NCI-H1417 (cell line): ENCODE data around the gene RBM46.

Experiments
- DNase-seq, 3 experiments: peaks; one replicate each; lab custom pipeline; 2025; lab: John Stamatoyannopoulos, UW

RBM46 gene, protein sequence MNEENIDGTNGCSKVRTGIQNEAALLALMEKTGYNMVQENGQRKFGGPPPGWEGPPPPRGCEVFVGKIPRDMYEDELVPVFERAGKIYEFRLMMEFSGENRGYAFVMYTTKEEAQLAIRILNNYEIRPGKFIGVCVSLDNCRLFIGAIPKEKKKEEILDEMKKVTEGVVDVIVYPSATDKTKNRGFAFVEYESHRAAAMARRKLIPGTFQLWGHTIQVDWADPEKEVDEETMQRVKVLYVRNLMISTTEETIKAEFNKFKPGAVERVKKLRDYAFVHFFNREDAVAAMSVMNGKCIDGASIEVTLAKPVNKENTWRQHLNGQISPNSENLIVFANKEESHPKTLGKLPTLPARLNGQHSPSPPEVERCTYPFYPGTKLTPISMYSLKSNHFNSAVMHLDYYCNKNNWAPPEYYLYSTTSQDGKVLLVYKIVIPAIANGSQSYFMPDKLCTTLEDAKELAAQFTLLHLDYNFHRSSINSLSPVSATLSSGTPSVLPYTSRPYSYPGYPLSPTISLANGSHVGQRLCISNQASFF

DNA sequence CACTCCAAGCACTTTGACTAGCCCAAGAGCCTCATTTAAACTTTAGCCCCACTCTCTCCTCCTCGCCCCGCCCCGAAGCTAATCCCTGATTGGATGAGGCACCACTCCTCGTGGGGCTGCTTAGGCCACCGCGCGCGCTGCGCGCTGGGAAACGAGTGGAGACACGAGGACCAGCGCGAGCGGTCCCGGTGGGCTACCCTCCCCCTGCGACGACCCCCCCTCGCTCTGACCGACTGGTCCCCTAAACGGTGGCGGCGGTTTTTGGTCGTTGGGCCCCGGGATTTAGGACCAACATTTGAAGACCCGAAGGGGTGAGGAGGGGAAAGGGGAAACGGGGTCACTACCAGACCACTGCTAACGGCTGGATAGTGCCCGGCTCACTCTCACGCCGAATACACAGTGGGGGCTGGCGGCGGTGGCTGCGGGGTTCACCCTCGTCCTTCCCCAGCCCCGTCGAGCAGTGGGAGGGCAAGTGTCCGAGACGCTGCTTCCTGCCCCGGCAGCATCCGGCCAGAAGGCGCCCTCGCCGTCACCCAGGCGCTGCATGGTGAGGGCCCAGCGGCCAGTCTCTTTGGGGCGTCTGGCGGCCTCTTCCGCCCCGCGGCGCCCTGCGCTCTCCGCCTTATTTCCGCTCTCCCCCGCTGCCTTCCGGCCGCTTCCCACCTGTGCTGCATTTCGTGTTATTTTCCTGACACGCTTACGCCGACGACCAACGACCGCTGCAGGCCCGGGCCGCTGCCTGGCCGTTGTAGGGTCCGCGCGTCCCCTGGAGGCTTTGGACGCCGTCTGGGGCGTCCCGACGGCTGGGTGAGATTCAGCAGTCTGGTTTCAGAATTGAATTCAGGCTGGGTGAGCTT lies at the start of gene RBM46:
TSS of gene RBM46 (plus strand) at position 147 of the 857 bp plus-strand sequence. CDS start 15,481 bp downstream, outside the sequence.
- no peak for DNase-seq

DNA sequence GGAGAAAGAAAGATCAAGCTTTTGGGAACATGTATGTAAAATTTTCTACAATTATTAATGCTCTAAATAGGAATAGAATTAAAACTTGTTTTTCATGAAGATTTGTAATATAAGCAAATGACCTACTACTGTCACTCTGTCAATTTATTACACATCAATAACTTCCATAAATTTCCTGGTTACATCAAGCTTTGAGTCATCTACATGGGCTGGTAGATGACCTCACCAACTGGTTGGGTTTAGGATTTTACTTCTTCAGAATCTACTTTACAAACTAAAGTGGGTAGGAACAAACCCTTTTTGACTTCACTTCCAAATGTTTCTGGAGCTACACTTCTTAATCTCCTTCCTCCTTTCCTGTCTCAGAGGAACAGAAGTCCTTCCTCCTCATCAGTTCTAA lies 49.3 kb upstream of the RBM46 start:
- DNase-seq: no peak

DNA sequence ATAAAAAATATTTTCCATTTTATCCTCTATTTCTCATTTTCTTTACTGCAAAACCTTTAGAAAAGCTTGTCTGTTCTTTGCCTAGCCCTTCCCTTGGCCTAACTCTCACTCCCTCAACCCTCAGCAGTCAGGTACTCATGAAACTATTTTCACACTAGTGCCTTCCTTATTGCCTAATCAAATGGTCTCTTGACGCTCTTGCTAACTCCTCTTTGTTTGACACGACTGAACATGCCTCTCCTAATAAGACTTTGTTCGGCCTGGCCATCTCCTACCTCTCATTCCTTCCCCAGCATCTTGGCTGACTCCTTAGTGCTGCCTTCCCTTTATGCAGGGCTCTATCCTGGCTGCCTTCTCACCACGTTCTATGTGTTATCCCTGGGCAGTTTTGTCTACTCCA lies 48.4 kb upstream of the RBM46 start:
- no peak for DNase-seq

DNA sequence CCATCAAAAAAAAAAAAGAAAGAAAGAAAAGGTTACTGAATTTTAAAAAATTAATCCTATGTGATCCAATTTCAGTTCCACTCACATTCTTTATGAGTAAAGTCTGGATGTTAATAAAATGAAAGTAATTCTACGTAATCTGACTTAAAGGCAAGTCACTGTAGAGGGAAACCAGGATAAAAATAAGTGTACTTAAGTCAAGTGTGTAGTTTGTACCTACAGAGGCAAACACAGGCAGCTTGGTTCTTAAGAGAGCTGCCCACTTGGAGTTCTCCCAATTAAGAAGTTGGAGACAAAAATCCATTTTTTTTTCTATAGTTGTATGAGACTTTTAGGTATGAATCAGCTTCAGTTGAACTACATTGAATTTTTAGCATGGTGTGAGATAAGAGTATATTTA lies 44.3 kb upstream of the RBM46 start:
- no peak for DNase-seq

DNA sequence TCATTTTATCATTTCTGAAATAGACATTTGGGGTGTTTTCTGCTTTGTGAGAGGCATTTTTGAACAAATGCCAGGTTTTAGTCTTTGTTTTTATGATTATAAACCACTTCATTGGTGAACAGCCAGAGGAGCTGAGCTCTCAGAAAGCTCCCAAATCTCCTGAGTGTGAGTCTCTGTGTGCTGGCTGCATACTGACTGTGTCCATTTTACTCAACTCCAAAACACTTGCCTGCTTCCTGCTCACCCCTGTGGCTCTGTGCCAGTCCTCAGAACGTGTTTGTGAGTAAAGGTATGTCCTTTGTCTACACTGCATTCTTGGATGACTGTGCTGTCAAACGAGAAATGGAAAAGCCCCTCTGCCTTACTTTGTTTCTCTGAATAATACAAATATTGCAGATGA lies 42.6 kb upstream of the RBM46 start:
- no peak for DNase-seq

DNA sequence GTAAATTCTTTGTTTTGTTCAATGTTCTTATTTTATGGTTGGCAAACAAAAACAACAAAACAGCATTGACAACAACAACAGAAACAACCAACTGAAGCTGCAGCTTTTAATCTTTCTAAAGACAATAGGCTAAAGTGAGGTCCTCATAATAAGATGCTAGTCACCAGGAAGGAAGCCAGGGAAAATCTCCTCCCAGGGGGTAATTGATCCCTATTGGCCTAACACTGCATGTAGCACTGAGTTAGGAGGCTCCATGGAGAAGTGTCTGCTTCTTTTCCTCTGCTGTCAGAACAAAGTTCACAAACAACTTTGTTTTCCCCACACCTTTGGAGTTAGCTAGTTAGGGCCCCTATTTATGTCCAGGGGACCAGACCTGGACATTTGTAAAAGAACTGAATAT lies 42.0 kb upstream of the RBM46 start:
- peak in 1 of 3 experiments; percentile 20 for DNase-seq

DNA sequence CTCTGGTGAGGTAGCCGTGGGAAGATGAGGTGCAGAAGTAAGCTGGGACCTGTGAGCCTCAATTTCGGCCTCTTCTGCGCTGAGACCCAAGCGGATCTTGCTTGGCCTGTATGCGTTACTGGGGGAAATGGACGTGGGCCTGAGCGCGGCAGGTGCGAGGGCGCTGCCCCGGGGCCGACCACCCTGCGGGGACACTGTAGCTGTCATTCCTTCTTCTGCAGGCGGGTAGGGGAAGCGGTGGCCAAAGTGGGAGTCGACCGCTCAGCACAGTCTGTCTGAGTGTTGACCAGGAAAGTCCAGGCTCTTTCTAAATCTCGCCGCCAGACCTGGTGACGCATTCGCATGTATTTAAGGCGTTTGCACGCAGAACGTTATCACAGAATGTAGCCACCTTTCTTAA lies 40.6 kb upstream of the RBM46 start:
- no peak for DNase-seq

DNA sequence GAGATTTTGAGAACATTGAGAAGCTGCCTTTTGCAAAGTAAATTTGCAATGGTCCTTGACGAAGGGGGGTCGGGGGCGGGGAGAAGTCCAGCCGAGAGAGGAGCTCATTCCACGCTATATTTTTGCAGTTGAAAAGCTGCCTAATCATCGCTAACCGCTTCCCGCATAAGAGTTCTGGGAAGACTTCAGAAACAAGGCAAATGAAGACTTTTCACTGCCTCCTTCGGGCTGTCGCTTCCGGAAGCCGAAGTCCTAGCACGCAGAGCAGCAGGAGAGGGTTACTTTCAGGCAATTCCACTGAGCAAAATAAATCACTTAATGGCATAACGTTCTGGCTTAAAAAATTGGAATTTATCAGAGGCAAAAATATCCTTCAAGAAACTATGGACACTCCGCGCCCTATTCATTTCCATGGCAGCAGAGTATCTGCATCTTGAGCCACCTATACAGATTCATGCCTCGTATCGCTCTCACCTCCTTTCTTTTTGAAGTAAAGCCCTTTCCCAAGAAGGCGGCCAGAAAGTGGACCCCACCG lies 39.9 kb upstream of the RBM46 start:
- no peak for DNase-seq

DNA sequence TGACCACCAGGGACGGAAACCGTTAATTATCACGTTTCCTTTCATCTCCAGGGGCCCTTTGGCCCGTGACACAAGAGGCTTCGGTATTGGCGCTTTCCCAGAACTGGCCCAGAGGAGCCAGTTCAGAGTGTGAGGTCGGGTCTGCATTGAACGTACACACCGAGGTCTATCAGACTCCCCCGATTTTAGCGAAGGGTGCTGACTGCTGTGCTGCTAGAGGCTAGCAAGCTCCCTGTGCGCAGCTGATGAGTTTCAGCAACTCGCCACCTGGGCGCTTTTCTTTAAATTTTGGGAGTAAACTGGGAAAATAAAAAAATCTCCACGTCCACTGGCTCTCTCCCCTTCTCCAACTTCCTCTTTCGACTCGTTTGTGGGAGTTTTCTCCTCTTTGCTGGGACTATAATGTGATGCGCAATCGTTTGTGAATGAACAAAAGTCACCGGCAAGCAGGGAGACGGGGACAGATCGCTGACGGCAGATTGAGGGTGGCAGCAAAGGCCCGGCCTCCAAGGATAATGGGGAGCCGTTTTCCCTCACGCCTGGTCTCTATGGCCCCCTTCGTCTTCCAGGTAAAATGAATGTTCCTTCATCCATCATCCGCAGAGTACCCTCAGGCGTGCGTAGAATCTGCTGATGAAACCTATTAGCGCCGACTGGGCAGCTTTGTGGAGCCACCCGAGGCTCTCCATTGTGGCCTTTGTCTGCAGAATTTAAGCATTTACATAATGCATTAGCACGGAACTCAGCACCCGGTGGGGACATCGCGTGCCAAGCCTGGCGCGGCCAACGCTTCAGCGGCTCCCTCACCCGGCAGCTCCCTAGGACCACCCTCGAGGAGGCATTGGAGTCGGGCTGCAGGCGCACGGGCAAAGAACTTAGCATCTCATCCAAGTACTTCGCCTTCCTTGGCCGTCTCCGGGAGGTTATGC lies 38.9 kb upstream of the RBM46 start:
- no peak for DNase-seq

DNA sequence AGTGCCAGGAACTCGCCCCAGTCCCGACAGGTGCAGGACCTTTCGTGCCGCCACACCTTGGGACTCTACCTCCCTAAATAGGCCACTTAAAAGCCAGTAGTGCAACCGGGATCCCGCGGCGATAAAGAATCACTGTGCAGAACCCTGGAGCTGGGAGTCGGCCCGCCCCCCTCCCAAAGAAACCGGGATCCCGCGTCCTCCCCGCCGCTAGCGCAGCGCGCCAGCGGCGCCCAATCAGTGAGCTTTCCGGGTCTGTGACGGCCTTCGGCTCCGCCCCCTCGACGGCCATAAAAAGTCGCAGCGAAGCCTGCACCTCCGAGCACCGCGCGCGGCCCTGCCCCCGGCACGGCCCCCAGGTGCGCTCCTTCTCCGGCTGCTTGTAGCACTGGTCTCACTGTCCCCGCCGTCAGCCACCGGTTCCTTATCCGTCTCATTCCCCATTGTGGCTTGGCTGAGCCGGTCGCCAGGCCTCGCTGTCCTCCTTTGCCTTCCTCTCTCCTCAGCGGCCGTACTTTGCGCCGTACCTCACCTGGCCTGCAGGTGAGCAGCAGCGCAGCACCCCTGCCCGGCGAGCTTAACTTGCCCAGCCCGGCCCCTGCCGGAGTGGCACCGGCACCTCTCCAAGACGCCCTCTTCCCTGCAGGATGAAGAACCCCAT lies 37.3 kb upstream of the RBM46 start, which contains the start of gene LRAT:
TSS of gene LRAT (plus strand) at position 318 of the 658 bp plus-strand sequence. CDS start at position 645, 327 bp downstream.
- DNase-seq: peak in 2 of 3 experiments; percentile 91 to 92

DNA sequence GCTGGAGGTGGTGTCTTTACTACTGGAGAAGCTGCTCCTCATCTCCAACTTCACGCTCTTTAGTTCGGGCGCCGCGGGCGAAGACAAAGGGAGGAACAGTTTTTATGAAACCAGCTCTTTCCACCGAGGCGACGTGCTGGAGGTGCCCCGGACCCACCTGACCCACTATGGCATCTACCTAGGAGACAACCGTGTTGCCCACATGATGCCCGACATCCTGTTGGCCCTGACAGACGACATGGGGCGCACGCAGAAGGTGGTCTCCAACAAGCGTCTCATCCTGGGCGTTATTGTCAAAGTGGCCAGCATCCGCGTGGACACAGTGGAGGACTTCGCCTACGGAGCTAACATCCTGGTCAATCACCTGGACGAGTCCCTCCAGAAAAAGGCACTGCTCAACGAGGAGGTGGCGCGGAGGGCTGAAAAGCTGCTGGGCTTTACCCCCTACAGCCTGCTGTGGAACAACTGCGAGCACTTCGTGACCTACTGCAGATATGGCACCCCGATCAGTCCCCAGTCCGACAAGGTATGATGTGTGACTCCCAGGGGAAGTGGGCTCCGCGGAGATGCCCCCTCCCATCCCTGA lies 36.6 kb upstream of the RBM46 start:
- peak in 1 of 3 experiments; percentile 88 for DNase-seq

DNA sequence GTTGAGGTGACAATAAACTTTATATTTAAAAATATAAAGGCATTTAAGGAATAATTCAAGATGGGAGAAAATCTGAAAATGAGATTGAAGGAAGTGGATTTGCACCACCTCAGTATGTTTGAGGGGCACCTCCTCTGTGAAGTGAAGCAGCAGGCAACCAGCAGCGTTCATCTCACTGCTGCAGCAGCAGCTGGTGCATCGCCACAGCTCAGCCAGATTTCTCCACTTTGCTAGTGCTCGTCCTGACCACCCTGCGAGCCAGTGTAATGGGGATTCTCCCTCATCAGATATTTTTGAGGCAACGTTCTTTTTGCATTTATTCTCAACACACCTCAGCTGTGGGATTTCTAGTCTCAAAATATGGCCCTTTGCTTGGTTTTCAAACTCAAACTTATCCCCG lies 23.4 kb upstream of the RBM46 start:
- no peak for DNase-seq

DNA sequence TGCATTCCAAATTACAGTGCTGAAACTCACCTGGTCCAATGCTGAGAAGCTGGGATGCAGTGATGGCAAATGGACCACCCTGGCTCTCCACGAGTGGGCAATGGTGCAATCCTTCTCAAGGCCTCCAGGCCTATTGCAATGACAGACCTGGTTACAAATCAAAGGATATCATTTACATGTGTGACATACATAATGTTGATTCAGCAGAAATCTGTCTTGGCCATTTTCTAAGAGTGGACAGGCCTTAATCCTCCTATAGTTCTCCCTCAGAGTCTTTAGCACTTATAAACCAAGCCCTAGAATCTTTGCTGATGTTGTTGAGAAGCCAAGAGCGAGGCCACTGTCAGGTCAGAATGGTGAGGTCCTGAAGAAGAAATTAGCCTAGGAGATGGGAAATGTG lies 20.2 kb upstream of the RBM46 start:
- DNase-seq: no peak

DNA sequence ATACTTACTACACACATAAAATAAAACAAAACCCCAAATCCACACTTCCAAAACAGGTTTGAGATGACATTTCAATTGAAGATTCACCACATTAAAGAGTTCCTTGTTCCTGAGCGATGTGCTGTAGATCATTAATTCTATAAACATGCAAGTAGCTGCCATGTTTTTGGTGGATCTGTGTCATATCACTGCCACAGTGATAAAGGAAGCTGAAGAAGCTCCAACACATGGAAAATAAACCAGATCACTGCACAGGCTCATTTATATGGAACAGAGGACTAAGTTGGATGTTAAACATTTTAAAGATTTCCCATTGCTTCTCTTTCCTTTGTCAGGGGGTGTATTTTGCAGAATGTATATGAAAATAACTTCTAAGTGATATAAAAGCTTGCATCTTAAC lies 2.8 kb upstream of the RBM46 start:
- no peak for DNase-seq

DNA sequence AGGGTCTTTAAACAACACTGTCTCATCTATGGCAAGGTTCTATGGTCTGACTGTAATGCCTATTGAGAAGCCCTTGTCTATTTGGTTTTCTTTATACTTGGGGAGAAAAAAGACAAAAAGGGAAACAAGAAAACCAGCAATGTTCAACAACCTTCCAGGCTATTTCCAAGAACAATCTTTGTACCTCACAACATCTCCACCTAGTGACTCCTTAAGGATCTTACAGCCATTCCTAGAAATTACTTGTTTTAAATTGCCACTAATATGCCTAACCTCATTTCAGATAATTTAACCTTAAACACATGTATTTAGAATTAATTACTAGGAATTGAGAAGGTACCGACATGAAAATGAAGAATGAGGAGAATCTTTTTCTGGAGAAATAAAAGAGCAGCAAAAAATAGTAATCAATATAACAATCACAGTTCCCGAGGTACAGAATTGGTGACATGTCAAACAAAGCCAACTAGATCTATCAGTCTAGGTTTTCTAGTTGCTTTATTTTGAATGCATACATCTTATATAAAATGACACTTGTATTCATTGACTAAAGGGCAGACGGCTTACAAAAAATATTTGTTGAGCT lies 1.6 kb upstream of the RBM46 start:
- peak in 1 of 3 experiments; percentile 63 for DNase-seq

DNA sequence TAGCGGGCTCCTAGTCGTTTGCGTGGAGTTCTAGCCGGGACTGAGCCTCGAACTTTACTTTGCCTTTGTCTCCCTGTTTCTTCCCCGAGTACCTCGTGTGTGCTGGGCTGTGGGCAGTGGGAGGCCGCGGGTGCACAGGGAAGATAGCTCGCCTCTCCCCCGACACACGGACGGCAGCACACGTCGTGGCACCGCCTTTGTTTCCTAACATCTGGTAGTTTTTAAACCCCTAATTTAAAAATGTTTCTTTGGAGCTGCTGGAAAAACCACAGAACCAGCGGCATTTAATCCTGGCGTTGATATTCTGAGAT lies 866 bp downstream of the RBM46 start:
- DNase-seq: no peak

DNA sequence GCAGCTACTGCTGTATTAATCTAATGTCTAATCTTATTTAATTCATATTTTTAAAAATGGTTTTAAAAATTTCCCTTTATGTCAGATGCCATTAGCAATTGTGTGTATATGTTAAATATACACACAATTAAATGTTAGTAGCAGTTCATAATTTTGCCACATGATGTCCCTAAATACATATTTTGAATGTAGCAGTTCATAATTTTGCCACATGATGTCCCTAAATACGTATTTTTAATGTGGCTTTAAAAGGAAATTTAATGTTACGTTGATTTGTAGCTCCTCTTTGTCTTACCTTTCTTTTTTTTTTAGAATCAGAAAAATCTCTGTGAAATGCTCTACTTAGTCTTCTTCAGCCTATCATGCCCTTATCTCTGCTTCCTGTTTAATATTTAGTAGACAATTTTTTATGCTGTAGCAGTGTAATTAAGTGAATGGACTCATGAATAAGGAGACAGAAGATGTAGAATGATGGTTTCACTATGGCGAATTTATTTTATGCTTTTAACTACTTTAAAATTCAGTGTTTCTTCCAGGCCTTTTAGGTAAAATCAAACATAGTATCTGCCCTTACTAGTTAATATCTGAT lies 26.1 kb downstream of the RBM46 start:
- DNase-seq: peak in 2 of 3 experiments; percentile 5 to 71

DNA sequence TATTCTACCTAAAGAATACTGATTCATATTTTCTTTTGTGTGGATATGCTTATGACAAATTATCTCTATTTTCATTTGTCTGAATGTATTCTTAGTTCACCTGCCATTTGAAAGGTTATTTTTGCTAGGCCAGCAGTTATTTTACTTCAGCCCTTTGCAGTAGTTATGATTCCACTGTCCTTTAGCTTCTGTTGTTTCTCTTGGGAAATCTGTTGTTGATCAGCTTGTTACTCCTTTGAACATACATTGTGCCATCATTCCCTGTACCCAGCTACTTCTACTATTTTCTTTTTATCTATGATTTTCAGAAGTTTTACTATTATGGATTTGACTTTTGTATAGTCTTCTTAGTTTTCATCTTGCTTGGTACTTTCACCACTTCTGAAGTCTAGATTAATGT lies 37.2 kb downstream of the RBM46 start:
- DNase-seq: no peak

DNA sequence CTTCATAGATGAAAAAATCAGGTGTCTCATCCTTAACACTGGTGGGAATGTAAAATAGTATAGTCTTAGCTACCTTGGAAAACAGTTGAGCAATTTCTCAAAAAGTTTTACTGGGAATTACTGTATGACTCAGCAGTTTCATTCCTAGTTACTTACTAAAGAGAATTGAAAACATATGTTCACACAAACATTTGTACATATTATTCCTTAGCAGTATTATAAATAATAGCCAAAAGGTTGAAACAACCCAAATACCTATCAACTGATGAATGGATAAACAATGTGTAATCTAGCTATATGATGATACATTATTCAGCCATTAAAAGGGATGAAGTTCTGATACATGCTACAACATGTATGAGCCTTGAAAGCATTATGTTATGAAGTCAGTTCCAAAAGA lies 41.7 kb downstream of the RBM46 start:
- DNase-seq: no peak

DNA sequence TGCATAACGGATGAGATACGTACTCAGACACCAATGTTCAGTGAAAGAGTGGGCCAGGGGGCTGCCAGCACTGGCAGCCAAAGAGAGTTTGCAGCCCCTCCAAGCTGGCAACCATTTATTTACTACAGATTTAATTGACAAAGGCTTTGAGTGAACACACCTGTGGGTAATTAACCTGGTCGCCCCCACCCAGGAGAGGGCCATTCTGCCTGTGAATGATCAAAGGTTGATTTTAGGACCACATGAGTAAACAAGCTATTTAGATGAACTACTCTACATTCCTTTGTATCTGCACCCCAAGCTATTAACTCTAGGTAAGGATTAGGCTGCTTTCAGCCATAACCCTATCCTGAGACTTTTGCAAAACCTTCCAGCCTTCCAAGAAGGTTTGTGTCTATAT lies 55.0 kb downstream of the RBM46 start:
- no peak for DNase-seq
